ENCODE measurements around the gene MAPK11.

MAPK11 gene

DNA sequence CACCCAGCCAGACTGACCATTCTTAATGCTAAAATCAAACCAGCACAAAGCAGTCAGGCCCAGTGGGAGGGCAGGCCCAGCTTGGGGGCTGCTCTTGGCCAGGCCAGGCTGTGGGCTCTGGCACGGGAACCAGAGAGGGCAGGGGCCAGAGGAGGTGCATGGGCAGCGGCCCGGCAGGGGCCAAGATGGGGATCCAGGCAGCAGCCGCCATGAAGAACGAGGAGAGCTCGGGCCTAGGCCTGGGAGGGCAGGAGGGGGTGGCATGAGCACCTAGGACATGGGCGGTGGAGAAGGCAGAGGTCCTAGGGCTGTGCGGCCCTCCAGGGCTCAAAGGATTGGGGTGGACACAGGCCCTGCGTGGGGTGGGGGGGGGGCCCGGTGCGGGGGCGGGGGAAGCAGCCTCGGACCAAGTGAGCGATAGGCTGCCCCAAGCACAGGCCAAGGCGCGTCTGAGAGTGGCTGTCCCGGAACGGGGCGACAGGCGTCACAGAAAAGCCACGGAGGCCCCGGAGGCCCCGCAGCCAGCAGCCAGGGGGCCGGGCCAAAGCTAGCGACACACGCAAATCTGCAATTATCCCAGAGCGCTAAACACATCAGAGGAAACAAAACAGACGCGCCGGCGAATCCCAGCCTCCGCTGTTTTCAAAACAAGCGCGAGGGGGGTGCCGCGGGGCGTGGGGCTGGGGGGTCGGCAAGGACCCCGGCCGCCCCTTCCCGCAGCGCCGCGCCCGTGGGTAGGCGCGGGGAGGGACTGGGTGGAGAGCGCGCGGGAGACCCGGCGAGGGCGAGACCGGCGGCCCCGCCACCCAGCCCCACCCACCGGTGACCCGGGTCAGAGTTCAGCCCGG, 29.0 kb upstream of the MAPK11 start:
- Histone ChIP-seq H3K4me3 (ENCODE audit: low read depth, low read length) (peak overlapping the region; percentile 16), H3K36me3 (peaks cover 9% of the 10 kb centered on the region; the same call in 1 of the 2 replicates), H3K27me3 (no peaks in the 10 kb centered on the region), H3K9me3 (no peaks in the 10 kb centered on the region), H3K4me1 (peaks cover 50% of the 10 kb centered on the region)
- TF ChIP-seq, protein P1, sequence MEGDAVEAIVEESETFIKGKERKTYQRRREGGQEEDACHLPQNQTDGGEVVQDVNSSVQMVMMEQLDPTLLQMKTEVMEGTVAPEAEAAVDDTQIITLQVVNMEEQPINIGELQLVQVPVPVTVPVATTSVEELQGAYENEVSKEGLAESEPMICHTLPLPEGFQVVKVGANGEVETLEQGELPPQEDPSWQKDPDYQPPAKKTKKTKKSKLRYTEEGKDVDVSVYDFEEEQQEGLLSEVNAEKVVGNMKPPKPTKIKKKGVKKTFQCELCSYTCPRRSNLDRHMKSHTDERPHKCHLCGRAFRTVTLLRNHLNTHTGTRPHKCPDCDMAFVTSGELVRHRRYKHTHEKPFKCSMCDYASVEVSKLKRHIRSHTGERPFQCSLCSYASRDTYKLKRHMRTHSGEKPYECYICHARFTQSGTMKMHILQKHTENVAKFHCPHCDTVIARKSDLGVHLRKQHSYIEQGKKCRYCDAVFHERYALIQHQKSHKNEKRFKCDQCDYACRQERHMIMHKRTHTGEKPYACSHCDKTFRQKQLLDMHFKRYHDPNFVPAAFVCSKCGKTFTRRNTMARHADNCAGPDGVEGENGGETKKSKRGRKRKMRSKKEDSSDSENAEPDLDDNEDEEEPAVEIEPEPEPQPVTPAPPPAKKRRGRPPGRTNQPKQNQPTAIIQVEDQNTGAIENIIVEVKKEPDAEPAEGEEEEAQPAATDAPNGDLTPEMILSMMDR (IDR thresholded peaks at IDR 0.05; ENCODE audit: low read depth, low read length) = no peak
- peak; percentile 53 for DNase-seq

DNA sequence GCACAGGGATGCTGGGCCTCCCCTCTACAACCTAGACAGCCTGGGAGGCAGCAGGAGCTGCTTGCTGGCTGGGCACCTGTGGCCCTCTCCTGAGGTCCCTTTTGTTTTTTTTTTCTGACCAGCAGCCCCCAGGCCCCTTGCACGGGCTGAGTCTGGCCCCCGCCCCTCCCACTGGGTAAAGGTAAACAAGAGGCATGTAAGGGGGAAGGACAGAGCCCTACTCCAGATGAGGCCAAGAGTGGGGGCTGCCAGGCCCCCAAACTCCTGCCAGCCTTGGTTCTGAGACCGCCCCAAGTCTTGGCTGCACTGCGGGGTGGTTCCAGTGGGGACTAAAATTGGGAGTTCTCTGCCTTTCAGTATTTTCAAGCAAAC, 28.1 kb upstream of the MAPK11 start:
- no peak for DNase-seq
- Histone ChIP-seq H3K9me3 (no peaks in the 10 kb centered on the region), H3K4me3 (ENCODE audit: low read depth, low read length) (no peak overlapping the region), H3K27me3 (no peaks in the 10 kb centered on the region), H3K36me3 (peaks cover 12% of the 10 kb centered on the region), H3K4me1 (peaks cover 50% of the 10 kb centered on the region)
- TF ChIP-seq, protein P1 (IDR thresholded peaks at IDR 0.05; ENCODE audit: low read depth, low read length) = no peak

DNA sequence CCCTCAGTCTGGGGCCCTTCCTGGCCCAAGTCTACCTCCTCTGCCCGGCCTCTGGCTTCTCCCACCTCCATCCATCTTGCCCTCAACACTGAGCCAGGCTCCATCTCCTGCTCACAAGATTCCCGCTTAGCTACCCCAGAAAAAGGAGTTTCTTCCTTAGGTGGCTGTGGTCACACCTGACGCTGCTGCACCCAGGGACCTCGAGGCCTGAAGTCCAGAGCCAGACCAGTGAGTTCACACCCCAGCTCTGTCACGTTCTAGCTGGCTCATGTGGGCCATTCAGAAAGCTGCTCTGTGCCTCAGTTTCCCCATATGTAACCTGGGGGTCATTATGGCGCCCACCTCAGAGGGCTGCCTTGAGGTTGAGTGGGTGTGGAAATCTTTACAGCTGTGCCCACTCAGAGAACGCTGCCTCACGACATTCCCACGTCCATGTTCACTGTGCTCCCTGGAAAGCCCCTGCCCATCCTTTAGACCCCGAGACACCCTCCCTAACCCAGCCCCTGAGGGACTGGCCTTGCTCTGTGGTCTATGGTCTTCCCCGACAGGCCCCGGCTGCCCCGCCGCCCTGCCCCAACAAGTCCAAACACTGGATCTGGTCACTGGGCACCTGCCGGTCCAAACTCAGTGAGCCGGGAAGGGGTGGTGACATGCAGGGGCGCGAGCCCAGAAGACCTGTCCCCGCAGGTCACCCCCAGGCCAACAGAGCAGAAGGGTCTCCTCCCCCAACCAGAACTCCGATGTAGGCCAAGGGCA, 27.5 kb upstream of the MAPK11 start:
- peaks cover 53% of the 10 kb centered on the region for H3K4me1 ChIP-seq
- no peak overlapping the region for H3K4me3 ChIP-seq (ENCODE audit: low read depth, low read length)
- TF ChIP-seq, protein P1 (IDR thresholded peaks at IDR 0.05; ENCODE audit: low read depth, low read length) = no peak
- H3K27me3 ChIP-seq = no peaks in the 10 kb centered on the region
- H3K36me3 ChIP-seq = peaks cover 11% of the 10 kb centered on the region
- H3K9me3 ChIP-seq = no peaks in the 10 kb centered on the region
- no peak for DNase-seq

DNA sequence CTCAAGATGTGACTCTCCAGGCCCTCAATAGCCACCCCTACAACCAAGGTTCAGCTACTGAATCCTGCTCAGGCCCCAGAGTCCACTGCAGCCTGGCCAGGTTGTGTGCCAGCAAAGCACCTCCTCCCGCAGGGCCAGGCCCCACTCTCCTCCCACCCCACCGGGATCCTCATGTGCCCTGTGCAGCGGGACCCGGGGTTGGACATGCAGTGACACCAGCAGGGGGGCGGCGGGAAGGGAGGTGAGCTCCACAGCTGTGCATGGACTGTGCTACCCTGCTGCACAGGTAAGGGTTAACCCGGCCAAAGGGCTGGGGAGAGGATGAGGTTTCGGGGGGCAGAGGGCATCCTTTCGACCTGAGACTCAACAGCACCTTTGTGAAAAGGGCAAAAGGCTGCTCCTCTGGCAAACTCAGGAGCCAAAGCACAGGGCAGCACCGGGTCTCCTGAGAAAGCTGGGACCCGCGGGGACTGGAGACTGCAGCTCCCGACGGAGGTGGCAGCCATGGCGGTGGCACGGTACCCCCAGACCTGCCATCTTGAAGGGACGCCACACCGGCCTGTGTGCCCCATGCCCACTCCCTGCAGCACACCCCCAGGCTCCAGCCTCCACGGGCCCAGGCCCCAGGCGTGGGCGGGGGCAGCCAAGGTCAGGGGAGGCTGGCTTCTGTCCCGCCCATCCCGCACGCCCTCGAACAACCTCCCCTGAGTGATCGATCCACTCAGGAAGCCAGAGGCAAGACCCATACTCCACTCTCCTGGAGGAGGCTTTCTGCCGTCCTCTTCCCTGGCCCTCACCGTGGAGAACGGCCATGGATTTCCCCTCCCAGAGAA, 26.7 kb upstream of the MAPK11 start:
- no peak for DNase-seq
- Histone ChIP-seq H3K4me3 (ENCODE audit: low read depth, low read length) (no peak overlapping the region), H3K27me3 (no peaks in the 10 kb centered on the region), H3K9me3 (no peaks in the 10 kb centered on the region), H3K4me1 (peaks cover 44% of the 10 kb centered on the region), H3K36me3 (peaks cover 11% of the 10 kb centered on the region)
- TF ChIP-seq, protein P1 (IDR thresholded peaks at IDR 0.05; ENCODE audit: low read depth, low read length) = no peak

DNA sequence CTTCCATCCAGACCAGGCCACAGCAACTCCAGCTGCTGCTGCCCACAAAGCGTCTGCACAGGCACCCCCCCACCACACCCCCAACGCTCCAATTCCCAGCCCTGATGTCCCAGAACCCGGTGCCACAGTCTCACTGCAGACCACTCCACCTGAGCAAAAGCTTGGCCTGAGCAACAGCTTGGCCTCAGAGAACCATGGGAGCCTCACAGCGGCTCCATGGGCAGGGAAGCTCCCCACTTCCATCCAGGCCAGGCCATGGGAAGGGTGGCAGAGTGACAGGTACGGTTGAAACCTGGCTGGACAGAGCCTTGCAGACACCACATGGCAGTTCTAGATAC, 24.1 kb upstream of the MAPK11 start:
- Histone ChIP-seq H3K36me3 (peaks cover 25% of the 10 kb centered on the region), H3K4me1 (peaks cover 33% of the 10 kb centered on the region), H3K9me3 (no peaks in the 10 kb centered on the region), H3K4me3 (ENCODE audit: low read depth, low read length) (no peak overlapping the region), H3K27me3 (no peaks in the 10 kb centered on the region)
- no peak for DNase-seq
- TF ChIP-seq, protein P1 (IDR thresholded peaks at IDR 0.05; ENCODE audit: low read depth, low read length) = no peak
